GM21619 (cell line): ENCODE results near the gene SLC10A7.

ENCODE experiments used
- ATAC-seq: cut with Tn5 transposase; IDR thresholded peaks from one replicate; pipeline ENCODE4 v1.9.1; 2021; ENCODE audit not compliant: unreplicated experiment

SLC10A7 gene

GRCh38 chr4:146521541-146522097 lies at the start of gene SLC10A7:
Gene SLC10A7 (minus strand): TSS chr4:146521940. CDS start chr4:146521717, 223 bp downstream.
- peak; percentile 81 for ATAC-seq

GRCh38 chr4:146567396-146567795 lies 45.7 kb upstream of the SLC10A7 start:
- ATAC-seq = no peak

GRCh38 chr4:146564492-146564891 lies 42.8 kb upstream of the SLC10A7 start:
- ATAC-seq = no peak

- no peak for ATAC-seq
Measured at GRCh38 chr4:146550161-146550560, 28.4 kb upstream of the SLC10A7 start.

GRCh38 chr4:146548443-146548842 lies 26.7 kb upstream of the SLC10A7 start:
- ATAC-seq = no peak

GRCh38 chr4:146545102-146545501 lies 23.4 kb upstream of the SLC10A7 start:
- ATAC-seq = peak; percentile 62

GRCh38 chr4:146534178-146534577 lies 12.4 kb upstream of the SLC10A7 start:
- no peak for ATAC-seq

GRCh38 chr4:146525754-146526153 lies 4.0 kb upstream of the SLC10A7 start:
- ATAC-seq = no peak

GRCh38 chr4:146524663-146525062 lies 2.9 kb upstream of the SLC10A7 start:
- no peak for ATAC-seq

- ATAC-seq = peak; percentile 14
Measured at GRCh38 chr4:146522869-146523205, 1.1 kb upstream of the SLC10A7 start.

- ATAC-seq = peak; percentile 73
Measured at GRCh38 chr4:146522098-146522868, 543 bp upstream of the SLC10A7 start.

- ATAC-seq = peak; percentile 41
Measured at GRCh38 chr4:146520896-146521540, 722 bp downstream of the SLC10A7 start.

- ATAC-seq = no peak
Measured at GRCh38 chr4:146514651-146515357, 6.9 kb downstream of the SLC10A7 start.

- no peak for ATAC-seq
Measured at GRCh38 chr4:146513548-146513947, 8.2 kb downstream of the SLC10A7 start.

- no peak for ATAC-seq
Measured at GRCh38 chr4:146511381-146511780, 10.4 kb downstream of the SLC10A7 start.

- ATAC-seq = no peak
Measured at GRCh38 chr4:146510942-146511341, 10.8 kb downstream of the SLC10A7 start.

GRCh38 chr4:146508229-146508939 lies 13.4 kb downstream of the SLC10A7 start:
- no peak for ATAC-seq

GRCh38 chr4:146507632-146508031 lies 14.1 kb downstream of the SLC10A7 start:
- ATAC-seq = no peak

- no peak for ATAC-seq
Measured at GRCh38 chr4:146506272-146506671, 15.5 kb downstream of the SLC10A7 start.

- no peak for ATAC-seq
Measured at GRCh38 chr4:146500216-146500615, 21.5 kb downstream of the SLC10A7 start.

- no peak for ATAC-seq
Measured at GRCh38 chr4:146498291-146498690, 23.4 kb downstream of the SLC10A7 start.
